Body of pancreas (tissue), 4 donors: ENCODE data around the gene ULK1. TPM values are rescaled to one million over a fixed set of nuclear protein-coding genes. Genes with fewer than 3 reads are reported as not detected.
A peak's percentile ranks its signal among the peaks of the same experiment; 100 is the strongest.

Source experiments
- ATAC-seq: fragments of 150-250 bp; one replicate; pipeline ENCODE4 v1.9.1; 2016
- DNase-seq, 4 donors: peaks; one replicate each; pipeline ENCODE4 v3.0.0-alpha.2; 2019
- H3K27ac ChIP-seq, 4 donors: fragments of 200-600 bp; sonication (generic); 1 replicate in 3 of 4; 2 replicates in 1 of 4; pipeline versions ENCODE4 v1.5.1 to v1.6.1; 2016 to 2019; ENCODE audit warnings: mild to moderate bottlenecking in 1 of 4, mixed read lengths in 1 of 4, moderate library complexity in 1 of 4
- H3K27me3 ChIP-seq, 2 donors: fragments of 200-600 bp; sonication (generic); one replicate each; pipeline ENCODE4 v1.6.0; 2016; ENCODE audit warnings: mild to moderate bottlenecking in 1 of 2
- H3K36me3 ChIP-seq, 2 donors: fragments of 200-600 bp; sonication (generic); replicated peaks in 1 of 2; 2 replicates each; pipeline ENCODE4 v1.5.1; 2016; ENCODE audit warnings: low read depth in 2 of 2; ENCODE audit not compliant: insufficient read depth in 1 of 2
- H3K4me1 ChIP-seq: fragments of 200-600 bp; sonication (generic); one replicate; pipeline ENCODE4 v1.6.0; 2016
- H3K4me3 ChIP-seq, 2 donors: fragments of 200-600 bp; sonication (generic); 1 replicate in 1 of 2; 2 replicates in 1 of 2; pipeline ENCODE4 v1.5.1; 2016 to 2019
- H3K9me3 ChIP-seq, 3 donors: fragments of 200-600 bp; sonication (generic); 1 replicate in 2 of 3; 2 replicates in 1 of 3; pipeline ENCODE4 v1.5.1; 2016
- POLR2A ChIP-seq, 3 donors: fragments of 450-650 bp; IDR thresholded peaks; one replicate each; pipeline ENCODE4 v1.6.1; 2016; ENCODE audit warnings: antibody characterized with exemption in 3 of 3, mild to moderate bottlenecking in 2 of 3
- WGBS, 2 donors: methylation state at CpG; one replicate each; pipeline ENCODE4 v1.1.5; 2017; 5-methylcytosine and 5-hydroxymethylcytosine counted together
- intact Hi-C: fragments of 100-400 bp; cut with DNase I; formaldehyde crosslinking; loops from one replicate; pipeline ENCODE4 v1.15.1; 2023
- total RNA-seq, 2 donors: library from RNA; depleted of rRNA; stranded (reverse); fragments of >200 nt; gene quantifications; one replicate each; pipeline ENCODE4 v1.1.0, GENCODE V29; 2016
- TF ChIP-seq, protein P1 (sequence below), 7 experiments: fragments of 450-650 bp in 4 of 7; fragments of 200-600 bp in 3 of 7; sonication (generic) in 3 of 7; IDR thresholded peaks; one replicate each; pipeline ENCODE4 v1.5.1; 2016 to 2019; ENCODE audit warnings: antibody characterized with exemption in 7 of 7

ULK1 gene
- total RNA-seq, 2 donors from 2014 or later = 29.1 to 59.3 TPM

DNA sequence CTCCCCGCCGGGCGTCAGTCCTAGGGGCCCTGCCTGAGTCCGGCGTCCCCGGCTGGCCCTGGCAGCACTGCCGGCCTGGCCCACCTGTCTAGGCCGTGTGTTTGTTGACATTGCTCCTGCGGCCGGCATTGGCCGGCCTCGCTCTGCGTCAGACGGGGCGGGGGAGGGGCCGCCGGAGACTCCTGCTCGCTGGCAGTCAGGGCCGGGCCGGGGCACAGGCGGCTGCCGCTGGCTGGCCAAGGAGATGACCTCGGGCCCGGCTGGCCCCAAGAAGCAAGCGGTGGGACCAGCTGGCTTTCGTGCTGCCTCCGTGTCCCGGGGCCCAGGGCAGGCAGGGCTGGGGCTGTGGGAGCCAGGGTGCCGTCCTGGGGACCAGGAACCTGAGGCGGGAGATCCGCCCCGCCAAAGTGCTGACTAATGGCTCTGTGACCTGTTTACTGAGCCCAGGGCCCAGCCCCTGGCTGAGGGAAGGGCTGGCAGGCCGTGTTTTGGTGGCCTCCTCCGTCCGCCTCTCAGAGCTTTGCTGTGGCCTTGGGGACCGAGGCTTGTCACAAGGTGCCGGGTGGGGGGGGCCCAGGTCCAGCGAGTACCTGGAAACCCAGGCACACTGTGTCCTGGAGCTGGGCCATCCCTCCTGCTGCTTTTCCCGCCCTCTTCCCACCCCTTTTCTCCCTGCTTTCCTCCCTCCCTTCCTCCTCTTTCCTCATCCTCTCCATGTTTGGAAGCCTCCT is 1.8 kb downstream of the ULK1 start:
- ATAC-seq = peak; percentile 79
- peak; percentile 99 for DNase-seq
- intact Hi-C loops = no loop called here
- WGBS, 2 donors = 0 to 1% methylated on average over 5 to 39 of the region's 39 CpGs
- Histone ChIP-seq H3K36me3 (no peaks in the 10 kb centered on the region), H3K4me1 (peaks cover 54% of the 10 kb centered on the region), H3K27ac (peak overlapping the region; percentile 98 to 100 (median 100)), H3K4me3 (peak overlapping the region; percentile 11 to 63), H3K9me3 (no peaks in the 10 kb centered on the region), H3K27me3 (no peaks in the 10 kb centered on the region)
- TF ChIP-seq, protein P1, sequence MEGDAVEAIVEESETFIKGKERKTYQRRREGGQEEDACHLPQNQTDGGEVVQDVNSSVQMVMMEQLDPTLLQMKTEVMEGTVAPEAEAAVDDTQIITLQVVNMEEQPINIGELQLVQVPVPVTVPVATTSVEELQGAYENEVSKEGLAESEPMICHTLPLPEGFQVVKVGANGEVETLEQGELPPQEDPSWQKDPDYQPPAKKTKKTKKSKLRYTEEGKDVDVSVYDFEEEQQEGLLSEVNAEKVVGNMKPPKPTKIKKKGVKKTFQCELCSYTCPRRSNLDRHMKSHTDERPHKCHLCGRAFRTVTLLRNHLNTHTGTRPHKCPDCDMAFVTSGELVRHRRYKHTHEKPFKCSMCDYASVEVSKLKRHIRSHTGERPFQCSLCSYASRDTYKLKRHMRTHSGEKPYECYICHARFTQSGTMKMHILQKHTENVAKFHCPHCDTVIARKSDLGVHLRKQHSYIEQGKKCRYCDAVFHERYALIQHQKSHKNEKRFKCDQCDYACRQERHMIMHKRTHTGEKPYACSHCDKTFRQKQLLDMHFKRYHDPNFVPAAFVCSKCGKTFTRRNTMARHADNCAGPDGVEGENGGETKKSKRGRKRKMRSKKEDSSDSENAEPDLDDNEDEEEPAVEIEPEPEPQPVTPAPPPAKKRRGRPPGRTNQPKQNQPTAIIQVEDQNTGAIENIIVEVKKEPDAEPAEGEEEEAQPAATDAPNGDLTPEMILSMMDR (IDR thresholded peaks at IDR 0.05) = no peak
- TF ChIP-seq POLR2A (IDR thresholded peaks at IDR 0.05) = peak; percentile 99

DNA sequence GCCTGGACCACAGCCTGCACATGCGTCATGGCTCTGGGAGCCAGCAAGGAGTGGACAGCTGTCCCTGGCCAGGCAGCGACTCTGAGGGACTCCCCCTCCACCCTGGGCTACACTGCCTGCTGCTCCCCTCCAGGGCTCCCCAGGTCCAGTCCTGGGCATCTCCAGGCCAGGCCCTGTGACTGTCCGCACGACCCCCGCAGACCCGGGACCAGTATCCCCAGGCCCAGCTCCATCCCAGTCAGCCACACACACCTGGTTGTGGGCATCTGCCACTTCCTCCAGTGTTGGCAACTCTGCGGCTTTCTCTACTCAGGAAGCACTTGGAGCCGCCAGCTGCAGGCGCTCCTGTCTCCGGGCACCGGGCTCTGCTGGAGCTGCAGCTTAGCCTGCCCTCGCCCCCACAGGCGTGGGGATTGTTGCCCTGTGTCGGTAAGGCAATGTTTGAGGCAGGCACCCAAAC is 2.4 kb downstream of the ULK1 start:
- H3K27ac ChIP-seq = peak overlapping the region; percentile 98 to 100 (median 100)
- 3 to 9% methylated on average over 7 to 14 of the region's 14 CpGs for WGBS, 2 donors
- ATAC-seq (peak; percentile 8), DNase-seq (no peak)
- peaks cover 60% of the 10 kb centered on the region for H3K4me1 ChIP-seq
- H3K4me3 ChIP-seq = no peak overlapping the region
- intact Hi-C loops = no loop called here
- TF ChIP-seq, protein P1 (IDR thresholded peaks at IDR 0.05) = peak in 3 of 7 experiments; percentile 14 to 32 (median 18)
- no peak for TF ChIP-seq POLR2A (IDR thresholded peaks at IDR 0.05)
- no peaks in the 10 kb centered on the region for H3K36me3 ChIP-seq
- H3K9me3 ChIP-seq = no peaks in the 10 kb centered on the region
- no peaks in the 10 kb centered on the region for H3K27me3 ChIP-seq

DNA sequence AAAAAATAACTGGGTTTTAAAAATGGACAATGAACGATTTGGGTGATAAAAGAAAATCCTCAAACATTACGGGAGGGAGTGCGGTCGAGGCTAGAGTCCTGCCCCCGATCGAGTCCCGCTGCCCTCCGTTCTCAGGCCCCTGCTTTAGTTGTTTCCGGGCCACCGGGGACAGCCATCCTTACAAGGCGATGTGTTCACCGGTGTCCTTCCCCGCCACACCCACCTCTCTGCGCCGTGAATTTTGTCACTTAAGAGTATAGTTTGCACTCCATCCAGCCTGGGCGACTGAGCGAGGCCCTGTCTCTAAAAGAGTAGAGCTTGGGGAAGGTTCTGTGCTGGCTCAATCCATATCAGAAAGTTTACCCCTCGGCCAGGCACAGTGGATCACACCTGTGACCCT is 2.9 kb downstream of the ULK1 start:
- DNase-seq = peak in 3 of 4 donors; percentile 35 to 47 (median 35)
- Histone ChIP-seq H3K4me1 (peaks cover 64% of the 10 kb centered on the region), H3K4me3 (no peak overlapping the region), H3K27me3 (no peaks in the 10 kb centered on the region), H3K27ac (peak overlapping the region; percentile 98 to 100 (median 100)), H3K9me3 (no peaks in the 10 kb centered on the region), H3K36me3 (no peaks in the 10 kb centered on the region)
- WGBS, 2 donors = 17 to 36% methylated on average over 12 to 18 of the region's 18 CpGs
- no peak for ATAC-seq
- TF ChIP-seq, protein P1 (IDR thresholded peaks at IDR 0.05) = no peak
- TF ChIP-seq POLR2A (IDR thresholded peaks at IDR 0.05) = no peak
- intact Hi-C loops = no loop called here

DNA sequence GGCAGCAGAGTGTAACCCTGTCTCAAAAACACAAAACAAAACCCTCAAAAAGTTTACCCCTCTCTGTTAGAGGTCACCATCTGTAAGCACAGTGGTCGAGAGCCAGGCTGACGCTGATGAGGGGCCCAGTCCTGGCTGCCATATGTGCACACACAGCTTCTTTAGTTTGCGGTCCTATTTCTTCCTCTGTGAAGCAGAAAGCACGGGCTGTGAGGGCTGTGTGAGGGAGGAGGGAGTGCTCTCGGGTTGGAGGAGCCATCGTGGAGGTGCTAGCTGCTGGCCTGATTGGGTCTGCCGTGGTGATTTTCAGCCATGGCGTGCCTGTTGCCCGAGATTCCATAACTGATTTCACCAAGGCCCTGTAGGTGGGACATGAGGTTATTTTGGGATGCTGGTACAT is 3.5 kb downstream of the ULK1 start:
- peak in 3 of 4 donors; percentile 17 to 22 (median 20) for DNase-seq
- TF ChIP-seq, protein P1 (IDR thresholded peaks at IDR 0.05) = no peak
- TF ChIP-seq POLR2A (IDR thresholded peaks at IDR 0.05) = no peak
- no peak for ATAC-seq
- Histone ChIP-seq H3K9me3 (no peaks in the 10 kb centered on the region), H3K4me3 (no peak overlapping the region), H3K36me3 (no peaks in the 10 kb centered on the region), H3K27ac (peak overlapping the region; percentile 98 to 100 (median 100)), H3K4me1 (peaks cover 70% of the 10 kb centered on the region), H3K27me3 (no peaks in the 10 kb centered on the region)
- intact Hi-C loops = no loop called here
- 71 to 80% methylated on average over 9 of the region's 9 CpGs for WGBS, 2 donors
